Osteoblast (primary cell): Measurements from ENCODE around the gene KCNF1. TPM values are rescaled to one million over a fixed set of nuclear protein-coding genes. Genes with fewer than 3 reads are reported as not detected.
A peak's percentile ranks its signal among the peaks of the same experiment; 100 is the strongest.

Source experiments
- DNase-seq: peaks from one replicate; pipeline ENCODE4 v3.0.0; 2011; ENCODE audit warnings: low spot score, mixed read lengths; ENCODE audit not compliant: insufficient read length; ENCODE audit errors: missing footprints
- H2AFZ ChIP-seq: 2 replicates; pipeline ENCODE4 v1.6.0; 2011; ENCODE audit warnings: mild to moderate bottlenecking, low read length
- H3K27ac ChIP-seq: 2 replicates; pipeline ENCODE4 v1.5.1; 2011; ENCODE audit warnings: mild to moderate bottlenecking, low read depth, low read length, moderate library complexity
- H3K27me3 ChIP-seq: 2 replicates; pipeline ENCODE4 v1.6.0; 2012; ENCODE audit warnings: mild to moderate bottlenecking, control low read depth, inconsistent platforms, low read length, moderate library complexity; ENCODE audit not compliant: insufficient read depth
- H3K36me3 ChIP-seq: 2 replicates; pipeline ENCODE4 v1.5.1; 2011; ENCODE audit warnings: mild to moderate bottlenecking, low read length, control low read depth, moderate library complexity; ENCODE audit not compliant: insufficient read depth
- H3K4me1 ChIP-seq: 2 replicates; pipeline ENCODE4 v1.5.1; 2011; ENCODE audit warnings: mild to moderate bottlenecking, low read length, control low read depth, moderate library complexity; ENCODE audit not compliant: insufficient read depth
- H3K4me2 ChIP-seq: 2 replicates; pipeline ENCODE4 v1.6.0; 2011; ENCODE audit warnings: mild to moderate bottlenecking, low read length; ENCODE audit not compliant: insufficient read depth
- H3K4me3 ChIP-seq: fragments of 200-600 bp; sonication (generic); 3 replicates; pipeline ENCODE4 v1.5.1; 2012; ENCODE audit warnings: mild to moderate bottlenecking, low read length, inconsistent platforms; ENCODE audit not compliant: insufficient read depth
- H3K79me2 ChIP-seq: 2 replicates; pipeline ENCODE4 v1.6.0; 2012; ENCODE audit warnings: mild to moderate bottlenecking, low read length, control low read depth, inconsistent platforms; ENCODE audit not compliant: insufficient read depth
- H3K9me3 ChIP-seq: 2 replicates; pipeline ENCODE4 v1.5.1; 2011; ENCODE audit warnings: low read depth, low read length, control low read depth
- H4K20me1 ChIP-seq: 2 replicates; pipeline ENCODE4 v1.6.0; 2012; ENCODE audit warnings: mild to moderate bottlenecking, low read length, control low read depth; ENCODE audit not compliant: insufficient read depth
- CTCF ChIP-seq: IDR thresholded peaks from 2 replicates; pipeline ENCODE4 v1.5.1; 2011; ENCODE audit warnings: mild to moderate bottlenecking, low read depth, low read length, moderate library complexity; ENCODE audit errors: extremely low read depth
- total RNA-seq: library from RNA; depleted of rRNA; stranded (reverse); fragments of >200 nt; gene quantifications from 2 replicates; pipeline ENCODE4 v1.2.3, GENCODE V29; 2012

Gene KCNF1
- total RNA-seq, 1 donor: under 0.01 TPM

GRCh38 chr2:10926191-10926820, 14.6 kb downstream of the KCNF1 start:
- DNase-seq: peak; percentile 66

GRCh38 chr2:10930721-10931516, 19.2 kb downstream of the KCNF1 start:
- Histone ChIP-seq H3K36me3 (no peaks in the 10 kb centered on the region), H2AFZ (no peak overlapping the region), H3K27ac (no peak overlapping the region), H3K4me3 (no peak overlapping the region), H3K27me3 (peaks cover 39% of the 10 kb centered on the region), H3K4me2 (no peak overlapping the region), H3K79me2 (no peaks in the 10 kb centered on the region), H3K9me3 (no peaks in the 10 kb centered on the region), H3K4me1 (peaks cover 28% of the 10 kb centered on the region), H4K20me1 (no peaks in the 10 kb centered on the region)
- DNase-seq: peak; percentile 44
- TF ChIP-seq CTCF: no peak

More at GRCh38 chr2:10926191-10926820, 14.6 kb downstream of the KCNF1 start:
- Histone ChIP-seq H2AFZ (no peak overlapping the region), H3K9me3 (no peaks in the 10 kb centered on the region), H3K36me3 (no peaks in the 10 kb centered on the region), H3K4me1 (peaks cover 9% of the 10 kb centered on the region), H3K4me3 (no peak overlapping the region), H3K27me3 (peaks cover 66% of the 10 kb centered on the region), H3K4me2 (no peak overlapping the region), H3K27ac (no peak overlapping the region), H4K20me1 (no peaks in the 10 kb centered on the region), H3K79me2 (no peaks in the 10 kb centered on the region)
- TF ChIP-seq CTCF: no peak

- TF ChIP-seq CTCF: no peak
- DNase-seq: peak; percentile 95
- H3K27ac ChIP-seq: peak overlapping the region; percentile 54
- H3K9me3 ChIP-seq: no peaks in the 10 kb centered on the region
- no peaks in the 10 kb centered on the region for H3K79me2 ChIP-seq
- no peak overlapping the region for H2AFZ ChIP-seq
- peaks cover 30% of the 10 kb centered on the region for H3K27me3 ChIP-seq
- no peak overlapping the region for H3K4me2 ChIP-seq
- peaks cover 35% of the 10 kb centered on the region for H3K4me1 ChIP-seq
- H3K4me3 ChIP-seq: no peak overlapping the region
- H3K36me3 ChIP-seq: no peaks in the 10 kb centered on the region
- no peaks in the 10 kb centered on the region for H4K20me1 ChIP-seq
Observed at GRCh38 chr2:10931710-10932255, 20.0 kb downstream of the KCNF1 start.
